SK-N-SH (cell line): ENCODE measurements around the gene VASN.

Experiments used
- CHD2 ChIP-seq: fragments of 150-350 bp; IDR thresholded peaks from 2 replicates; pipeline ENCODE4 v1.6.1; 2018; ENCODE audit warnings: low read length; ENCODE audit not compliant: partially characterized antibody
- ELF1 ChIP-seq: IDR thresholded peaks from 2 replicates; pipeline ENCODE4 v1.4.0; 2012
- EP300 ChIP-seq, 2 experiments: IDR thresholded peaks; 2 replicates each; pipeline versions ENCODE4 v1.4.0 to v1.6.1; 2012; ENCODE audit warnings: borderline replicate concordance in 1 of 2, low read depth in 1 of 2, low read length in 1 of 2
- EZH2phosphoT487 ChIP-seq: fragments of 200-600 bp; sonication (generic); IDR thresholded peaks from 2 replicates; pipeline ENCODE4 v1.6.1; 2017; ENCODE audit warnings: low read depth, mixed run types, mild to moderate bottlenecking, antibody characterized with exemption, moderate library complexity, borderline replicate concordance
- FOXM1 ChIP-seq: IDR thresholded peaks from 2 replicates; pipeline ENCODE4 v1.4.0; 2012; ENCODE audit warnings: low read depth, mild to moderate bottlenecking
- GATA2 ChIP-seq: sonication (generic); formaldehyde crosslinking; IDR thresholded peaks from 2 replicates; pipeline ENCODE4 v1.5.0; 2020; ENCODE audit warnings: mild to moderate bottlenecking, missing genetic modification reagents
- JUND ChIP-seq: IDR thresholded peaks from 2 replicates; pipeline ENCODE4 v1.4.0; 2012
- SMC3 ChIP-seq: IDR thresholded peaks from 2 replicates; pipeline ENCODE4 v1.6.1; 2012; ENCODE audit warnings: low read depth, low read length, improper control_type of control experiment
- TAF1 ChIP-seq: IDR thresholded peaks from 2 replicates; pipeline ENCODE4 v1.6.1; 2012; ENCODE audit warnings: low read depth, mild to moderate bottlenecking, low read length, moderate library complexity, borderline replicate concordance
- ZBTB33 ChIP-seq: IDR thresholded peaks from 2 replicates; pipeline ENCODE4 v1.4.0; 2012; ENCODE audit warnings: low read depth, borderline replicate concordance
- TF ChIP-seq, protein P1 (sequence below): fragments of 200-600 bp; sonication (generic); IDR thresholded peaks from 2 replicates; pipeline ENCODE4 v1.6.1; 2017; ENCODE audit warnings: antibody characterized with exemption, mild to moderate bottlenecking, moderate library complexity
- TF ChIP-seq, protein P2 (sequence below): IDR thresholded peaks from 2 replicates; pipeline ENCODE4 v1.6.1; 2012; ENCODE audit warnings: mild to moderate bottlenecking, low read depth, low read length, moderate library complexity
- TF ChIP-seq, protein P3 (sequence below): fragments of 150-350 bp; IDR thresholded peaks from 2 replicates; pipeline ENCODE4 v1.6.1; 2016; ENCODE audit warnings: mild to moderate bottlenecking, low read depth, low read length

DNA sequence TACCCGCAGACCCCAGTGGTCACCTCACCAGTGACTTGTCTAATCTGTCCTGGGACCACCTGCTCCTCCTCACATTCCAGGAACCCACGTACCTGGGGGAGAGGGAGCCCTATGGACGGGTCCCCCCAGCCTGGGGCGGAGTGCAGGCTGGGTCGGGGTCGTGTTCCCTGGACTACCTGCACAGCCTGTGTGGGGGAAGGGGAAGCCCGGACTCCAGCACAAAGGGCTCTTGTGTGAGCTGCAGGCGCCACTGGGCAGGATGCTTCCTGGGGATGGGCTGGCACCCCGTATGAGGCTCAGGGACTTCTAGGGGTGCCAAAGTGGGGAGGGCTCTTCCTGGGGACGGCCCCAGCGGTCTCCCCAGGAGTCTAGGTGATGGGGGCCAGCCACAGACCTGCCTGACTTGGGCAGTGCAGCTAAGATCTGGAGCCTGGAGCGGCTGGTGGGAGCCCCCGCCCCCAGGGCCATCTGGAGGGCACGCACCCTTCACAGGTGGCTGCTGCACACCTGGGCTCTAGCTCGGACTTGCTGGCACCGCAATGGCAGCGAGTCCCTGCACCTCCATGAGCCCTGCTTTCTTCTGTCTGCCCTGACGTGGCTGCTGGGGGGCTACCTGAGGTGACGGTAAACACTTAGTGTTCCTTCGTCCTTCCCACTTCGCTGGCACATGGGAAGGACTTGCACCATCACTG lies 7.5 kb downstream of the VASN start:
- TF ChIP-seq TAF1 (no peak), FOXM1 (no peak), ELF1 (no peak), SMC3 (no peak), JUND (no peak), EZH2phosphoT487 (no peak), EP300 (IDR thresholded peaks at IDR 0.05; ENCODE audit: borderline replicate concordance in 1 of 2, low read depth in 1 of 2, low read length in 1 of 2) (no peak), GATA2 (no peak), CHD2 (no peak), ZBTB33 (no peak)
- TF ChIP-seq, protein P1, sequence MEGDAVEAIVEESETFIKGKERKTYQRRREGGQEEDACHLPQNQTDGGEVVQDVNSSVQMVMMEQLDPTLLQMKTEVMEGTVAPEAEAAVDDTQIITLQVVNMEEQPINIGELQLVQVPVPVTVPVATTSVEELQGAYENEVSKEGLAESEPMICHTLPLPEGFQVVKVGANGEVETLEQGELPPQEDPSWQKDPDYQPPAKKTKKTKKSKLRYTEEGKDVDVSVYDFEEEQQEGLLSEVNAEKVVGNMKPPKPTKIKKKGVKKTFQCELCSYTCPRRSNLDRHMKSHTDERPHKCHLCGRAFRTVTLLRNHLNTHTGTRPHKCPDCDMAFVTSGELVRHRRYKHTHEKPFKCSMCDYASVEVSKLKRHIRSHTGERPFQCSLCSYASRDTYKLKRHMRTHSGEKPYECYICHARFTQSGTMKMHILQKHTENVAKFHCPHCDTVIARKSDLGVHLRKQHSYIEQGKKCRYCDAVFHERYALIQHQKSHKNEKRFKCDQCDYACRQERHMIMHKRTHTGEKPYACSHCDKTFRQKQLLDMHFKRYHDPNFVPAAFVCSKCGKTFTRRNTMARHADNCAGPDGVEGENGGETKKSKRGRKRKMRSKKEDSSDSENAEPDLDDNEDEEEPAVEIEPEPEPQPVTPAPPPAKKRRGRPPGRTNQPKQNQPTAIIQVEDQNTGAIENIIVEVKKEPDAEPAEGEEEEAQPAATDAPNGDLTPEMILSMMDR = no peak
- TF ChIP-seq, protein P2, sequence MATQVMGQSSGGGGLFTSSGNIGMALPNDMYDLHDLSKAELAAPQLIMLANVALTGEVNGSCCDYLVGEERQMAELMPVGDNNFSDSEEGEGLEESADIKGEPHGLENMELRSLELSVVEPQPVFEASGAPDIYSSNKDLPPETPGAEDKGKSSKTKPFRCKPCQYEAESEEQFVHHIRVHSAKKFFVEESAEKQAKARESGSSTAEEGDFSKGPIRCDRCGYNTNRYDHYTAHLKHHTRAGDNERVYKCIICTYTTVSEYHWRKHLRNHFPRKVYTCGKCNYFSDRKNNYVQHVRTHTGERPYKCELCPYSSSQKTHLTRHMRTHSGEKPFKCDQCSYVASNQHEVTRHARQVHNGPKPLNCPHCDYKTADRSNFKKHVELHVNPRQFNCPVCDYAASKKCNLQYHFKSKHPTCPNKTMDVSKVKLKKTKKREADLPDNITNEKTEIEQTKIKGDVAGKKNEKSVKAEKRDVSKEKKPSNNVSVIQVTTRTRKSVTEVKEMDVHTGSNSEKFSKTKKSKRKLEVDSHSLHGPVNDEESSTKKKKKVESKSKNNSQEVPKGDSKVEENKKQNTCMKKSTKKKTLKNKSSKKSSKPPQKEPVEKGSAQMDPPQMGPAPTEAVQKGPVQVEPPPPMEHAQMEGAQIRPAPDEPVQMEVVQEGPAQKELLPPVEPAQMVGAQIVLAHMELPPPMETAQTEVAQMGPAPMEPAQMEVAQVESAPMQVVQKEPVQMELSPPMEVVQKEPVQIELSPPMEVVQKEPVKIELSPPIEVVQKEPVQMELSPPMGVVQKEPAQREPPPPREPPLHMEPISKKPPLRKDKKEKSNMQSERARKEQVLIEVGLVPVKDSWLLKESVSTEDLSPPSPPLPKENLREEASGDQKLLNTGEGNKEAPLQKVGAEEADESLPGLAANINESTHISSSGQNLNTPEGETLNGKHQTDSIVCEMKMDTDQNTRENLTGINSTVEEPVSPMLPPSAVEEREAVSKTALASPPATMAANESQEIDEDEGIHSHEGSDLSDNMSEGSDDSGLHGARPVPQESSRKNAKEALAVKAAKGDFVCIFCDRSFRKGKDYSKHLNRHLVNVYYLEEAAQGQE = no peak
- TF ChIP-seq, protein P3, sequence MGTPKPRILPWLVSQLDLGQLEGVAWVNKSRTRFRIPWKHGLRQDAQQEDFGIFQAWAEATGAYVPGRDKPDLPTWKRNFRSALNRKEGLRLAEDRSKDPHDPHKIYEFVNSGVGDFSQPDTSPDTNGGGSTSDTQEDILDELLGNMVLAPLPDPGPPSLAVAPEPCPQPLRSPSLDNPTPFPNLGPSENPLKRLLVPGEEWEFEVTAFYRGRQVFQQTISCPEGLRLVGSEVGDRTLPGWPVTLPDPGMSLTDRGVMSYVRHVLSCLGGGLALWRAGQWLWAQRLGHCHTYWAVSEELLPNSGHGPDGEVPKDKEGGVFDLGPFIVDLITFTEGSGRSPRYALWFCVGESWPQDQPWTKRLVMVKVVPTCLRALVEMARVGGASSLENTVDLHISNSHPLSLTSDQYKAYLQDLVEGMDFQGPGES = no peak
